ENCODE measurements around the gene LMF1. TPM values are rescaled to one million over a fixed set of nuclear protein-coding genes. Genes with fewer than 3 reads are reported as not detected.

The LMF1 gene
- total and polyA plus RNA-seq, 2 donors from 2014 or later = 15.4 to 28.6 TPM

DNA sequence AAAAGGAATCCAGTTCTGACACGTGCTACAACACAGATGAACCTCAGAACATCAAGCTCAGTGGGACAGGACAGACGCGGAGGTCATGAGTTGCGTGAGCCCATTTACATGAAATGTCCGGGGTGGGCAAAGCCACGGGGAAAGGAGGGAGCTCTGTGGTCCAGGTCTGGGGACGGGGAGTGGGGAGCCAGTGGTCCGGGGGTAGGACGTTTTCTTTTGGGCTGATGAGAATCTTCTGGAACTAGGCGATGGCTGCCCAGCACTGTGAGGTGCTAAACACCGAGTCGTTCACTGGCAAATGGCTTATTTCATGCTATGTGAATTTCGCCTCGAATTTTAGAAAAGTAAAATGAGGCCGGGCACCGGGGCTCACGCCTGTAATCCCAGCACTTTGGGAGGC, 2.6 kb upstream of the LMF1 start:
- H3K4me1 ChIP-seq (ENCODE audit: control insufficient read depth in 2 of 3, insufficient read depth in 2 of 3, low read depth in 1 of 3, low read length in 3 of 3) = peaks cover 0 to 14% (median 8%) of the 10 kb centered on the region in 3 donors
- FAIRE-seq = no peak
- no peak overlapping the region for H3K9ac ChIP-seq (ENCODE audit: low read length in 3 of 3)
- H3K27me3 ChIP-seq (ENCODE audit: control insufficient read depth, insufficient read depth, low read length) = no peaks in the 10 kb centered on the region
- TF ChIP-seq, protein P1, sequence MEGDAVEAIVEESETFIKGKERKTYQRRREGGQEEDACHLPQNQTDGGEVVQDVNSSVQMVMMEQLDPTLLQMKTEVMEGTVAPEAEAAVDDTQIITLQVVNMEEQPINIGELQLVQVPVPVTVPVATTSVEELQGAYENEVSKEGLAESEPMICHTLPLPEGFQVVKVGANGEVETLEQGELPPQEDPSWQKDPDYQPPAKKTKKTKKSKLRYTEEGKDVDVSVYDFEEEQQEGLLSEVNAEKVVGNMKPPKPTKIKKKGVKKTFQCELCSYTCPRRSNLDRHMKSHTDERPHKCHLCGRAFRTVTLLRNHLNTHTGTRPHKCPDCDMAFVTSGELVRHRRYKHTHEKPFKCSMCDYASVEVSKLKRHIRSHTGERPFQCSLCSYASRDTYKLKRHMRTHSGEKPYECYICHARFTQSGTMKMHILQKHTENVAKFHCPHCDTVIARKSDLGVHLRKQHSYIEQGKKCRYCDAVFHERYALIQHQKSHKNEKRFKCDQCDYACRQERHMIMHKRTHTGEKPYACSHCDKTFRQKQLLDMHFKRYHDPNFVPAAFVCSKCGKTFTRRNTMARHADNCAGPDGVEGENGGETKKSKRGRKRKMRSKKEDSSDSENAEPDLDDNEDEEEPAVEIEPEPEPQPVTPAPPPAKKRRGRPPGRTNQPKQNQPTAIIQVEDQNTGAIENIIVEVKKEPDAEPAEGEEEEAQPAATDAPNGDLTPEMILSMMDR (IDR thresholded peaks at IDR 0.05; ENCODE audit: borderline replicate concordance, extremely low read depth, insufficient read depth) = no peak
- no peaks in the 10 kb centered on the region for H3K9me3 ChIP-seq (ENCODE audit: control insufficient read depth in 2 of 3, insufficient read depth in 1 of 3, low read length in 3 of 3)
- no peak overlapping the region for H3K27ac ChIP-seq (ENCODE audit: low read depth in 2 of 2, low read length in 2 of 2)
- DNase-seq = no peak
- H3K36me3 ChIP-seq (ENCODE audit: control insufficient read depth in 2 of 3, insufficient read depth in 3 of 3, low read length in 3 of 3) = no peaks in the 10 kb centered on the region
- no peak overlapping the region for H3K4me3 ChIP-seq (ENCODE audit: low read length in 3 of 3)
- intact Hi-C loops (cut with DNase I) = no loop called here

DNA sequence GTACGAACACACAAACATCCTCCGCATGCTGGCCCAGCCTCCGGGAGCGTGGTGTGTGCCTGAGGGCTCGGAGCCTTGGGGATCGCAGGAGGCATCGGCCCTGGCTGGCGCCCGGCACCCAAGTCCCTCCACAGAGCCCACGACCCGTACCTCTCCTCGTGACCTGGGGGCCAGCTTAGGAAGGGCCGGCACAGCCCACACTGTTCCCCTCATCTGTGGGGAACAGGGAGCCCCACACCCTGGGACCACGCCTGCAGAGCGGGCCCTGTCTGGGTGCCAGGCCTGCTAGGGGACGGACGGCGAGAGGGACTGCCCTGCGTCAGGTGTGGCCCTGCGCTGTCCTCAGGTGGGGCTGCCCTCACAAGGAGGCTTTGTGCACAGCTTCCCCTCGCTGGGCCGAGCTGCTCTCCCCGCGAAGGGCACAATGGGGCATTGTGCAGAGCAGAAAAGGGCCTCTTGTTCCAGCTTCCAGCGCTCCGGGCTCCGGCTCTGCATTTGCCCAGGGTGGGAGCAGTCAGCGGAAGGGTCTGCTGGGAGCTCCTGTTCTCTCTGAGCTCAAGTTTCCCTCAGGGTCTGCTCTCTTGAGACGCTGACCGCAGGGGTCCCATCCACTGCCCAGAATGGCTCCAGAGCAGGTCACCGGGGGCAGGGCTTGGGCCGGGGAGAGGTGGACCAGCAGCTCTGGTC, 1.7 kb upstream of the LMF1 start:
- DNase-seq = peak in 1 of 5 donors; percentile 72
- H3K36me3 ChIP-seq (ENCODE audit: control insufficient read depth in 2 of 3, insufficient read depth in 3 of 3, low read length in 3 of 3) = no peaks in the 10 kb centered on the region
- H3K27me3 ChIP-seq (ENCODE audit: control insufficient read depth, insufficient read depth, low read length) = no peaks in the 10 kb centered on the region
- H3K4me1 ChIP-seq (ENCODE audit: control insufficient read depth in 2 of 3, insufficient read depth in 2 of 3, low read depth in 1 of 3, low read length in 3 of 3) = peaks cover 0 to 11% (median 8%) of the 10 kb centered on the region in 3 donors
- H3K9ac ChIP-seq (ENCODE audit: low read length in 3 of 3) = no peak overlapping the region
- FAIRE-seq = no peak
- TF ChIP-seq, protein P1 (IDR thresholded peaks at IDR 0.05; ENCODE audit: borderline replicate concordance, extremely low read depth, insufficient read depth) = no peak
- no peaks in the 10 kb centered on the region for H3K9me3 ChIP-seq (ENCODE audit: control insufficient read depth in 2 of 3, insufficient read depth in 1 of 3, low read length in 3 of 3)
- no peak overlapping the region for H3K27ac ChIP-seq (ENCODE audit: low read depth in 2 of 2, low read length in 2 of 2)
- intact Hi-C loops (cut with DNase I) = no loop called here
- H3K4me3 ChIP-seq (ENCODE audit: low read length in 3 of 3) = no peak overlapping the region

DNA sequence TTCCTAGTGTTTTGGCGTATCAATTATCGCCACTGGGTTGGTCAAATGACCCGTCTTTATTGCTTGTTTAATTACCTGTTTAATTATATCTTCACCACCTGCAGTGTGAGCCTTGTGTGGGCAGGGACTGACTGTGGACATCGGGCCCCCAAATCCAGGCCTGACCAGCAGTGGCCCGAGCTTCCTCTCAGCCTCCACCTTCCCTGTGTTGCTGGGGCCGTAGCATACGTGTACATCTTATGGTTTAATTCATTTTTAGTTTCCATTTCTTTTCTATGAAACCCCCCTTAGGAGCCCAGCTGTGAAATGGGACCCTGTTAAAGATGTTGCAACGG, 1.2 kb upstream of the LMF1 start:
- FAIRE-seq (no peak), DNase-seq (no peak)
- Histone ChIP-seq H3K36me3 (ENCODE audit: control insufficient read depth in 2 of 3, insufficient read depth in 3 of 3, low read length in 3 of 3) (no peaks in the 10 kb centered on the region), H3K9ac (ENCODE audit: low read length in 3 of 3) (no peak overlapping the region), H3K27ac (ENCODE audit: low read depth in 2 of 2, low read length in 2 of 2) (no peak overlapping the region), H3K4me3 (ENCODE audit: low read length in 3 of 3) (no peak overlapping the region), H3K9me3 (ENCODE audit: control insufficient read depth in 2 of 3, insufficient read depth in 1 of 3, low read length in 3 of 3) (no peaks in the 10 kb centered on the region), H3K27me3 (ENCODE audit: control insufficient read depth, insufficient read depth, low read length) (no peaks in the 10 kb centered on the region), H3K4me1 (ENCODE audit: control insufficient read depth in 2 of 3, insufficient read depth in 2 of 3, low read depth in 1 of 3, low read length in 3 of 3) (peaks cover 0 to 11% (median 8%) of the 10 kb centered on the region in 3 donors)
- TF ChIP-seq, protein P1 (IDR thresholded peaks at IDR 0.05; ENCODE audit: borderline replicate concordance, extremely low read depth, insufficient read depth) = no peak
- intact Hi-C loops (cut with DNase I) = no loop called here

DNA sequence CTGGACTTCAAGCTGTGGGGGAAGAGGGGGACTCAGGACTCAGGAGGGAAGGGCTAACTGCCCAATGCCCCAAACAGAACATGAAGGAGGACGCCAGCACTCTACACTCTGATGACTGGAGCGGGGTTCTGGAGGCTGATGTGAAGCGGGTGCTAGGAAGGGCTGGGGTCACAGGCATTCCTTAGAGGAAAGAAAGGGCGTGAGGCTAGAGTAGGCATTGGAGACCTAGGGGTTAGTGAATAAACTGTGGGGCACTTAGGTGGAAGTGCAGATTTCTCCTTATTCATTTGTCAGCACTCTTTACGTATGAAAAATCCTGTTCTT, 760 bp upstream of the LMF1 start:
- TF ChIP-seq, protein P1 (IDR thresholded peaks at IDR 0.05; ENCODE audit: borderline replicate concordance, extremely low read depth, insufficient read depth) = no peak

More for the DNA sequence above, 760 bp upstream of the LMF1 start:
- H3K27me3 ChIP-seq (ENCODE audit: control insufficient read depth, insufficient read depth, low read length) = no peaks in the 10 kb centered on the region
- intact Hi-C loops (cut with DNase I) = no loop called here
- H3K36me3 ChIP-seq (ENCODE audit: control insufficient read depth in 2 of 3, insufficient read depth in 3 of 3, low read length in 3 of 3) = no peaks in the 10 kb centered on the region
- no peak overlapping the region for H3K9ac ChIP-seq (ENCODE audit: low read length in 3 of 3)
- no peaks in the 10 kb centered on the region for H3K9me3 ChIP-seq (ENCODE audit: control insufficient read depth in 2 of 3, insufficient read depth in 1 of 3, low read length in 3 of 3)
- H3K4me3 ChIP-seq (ENCODE audit: low read length in 3 of 3) = no peak overlapping the region
- FAIRE-seq = no peak
- no peak for DNase-seq
- H3K27ac ChIP-seq (ENCODE audit: low read depth in 2 of 2, low read length in 2 of 2) = no peak overlapping the region
- peaks cover 0 to 11% (median 8%) of the 10 kb centered on the region in 3 donors for H3K4me1 ChIP-seq (ENCODE audit: control insufficient read depth in 2 of 3, insufficient read depth in 2 of 3, low read depth in 1 of 3, low read length in 3 of 3)

All from kidney (tissue), 14 donors.